ENCODE data around the gene RER1. TPM values are rescaled to one million over a fixed set of nuclear protein-coding genes. Genes with fewer than 3 reads are reported as not detected.
A peak's percentile ranks its signal among the peaks of the same experiment; 100 is the strongest.

RER1 gene
- total and polyA plus RNA-seq, 9 donors = 51.0 to 224 (median 99.0) TPM

- Histone ChIP-seq H3K4me1 (ENCODE audit: insufficient read depth) (no peaks in the 10 kb centered on the region), H3K27ac (no peak overlapping the region), H3K4me3 (no peak overlapping the region), H3K9me3 (no peaks in the 10 kb centered on the region), H3K27me3 (no peaks in the 10 kb centered on the region), H3K36me3 (no peaks in the 10 kb centered on the region)
- TF ChIP-seq EP300 (IDR thresholded peaks at IDR 0.05) (no peak), POLR2A (IDR thresholded peaks at IDR 0.05) (no peak), CTCF (IDR thresholded peaks at IDR 0.05) (no peak)
- DNase-seq = no peak
- intact Hi-C loops (cut with DNase I) = no loop called here
- WGBS, 3 donors = 47 to 69% (median 58%) methylated on average over 29 of the region's 29 CpGs
Measured at GRCh38 chr1:2404142-2404889, 12.7 kb downstream of the RER1 start.

- H3K27ac ChIP-seq = peak overlapping the region; percentile 22 to 57
- intact Hi-C loops (cut with DNase I) = no loop called here
- no peaks in the 10 kb centered on the region for H3K9me3 ChIP-seq
- no peak overlapping the region for H3K4me3 ChIP-seq
- DNase-seq = peak in 2 of 5 donors; percentile 46 to 76
- no peaks in the 10 kb centered on the region for H3K4me1 ChIP-seq (ENCODE audit: insufficient read depth)
- H3K36me3 ChIP-seq = no peaks in the 10 kb centered on the region
- H3K27me3 ChIP-seq = no peaks in the 10 kb centered on the region
- no peak for TF ChIP-seq POLR2A (IDR thresholded peaks at IDR 0.05)
- TF ChIP-seq CTCF (IDR thresholded peaks at IDR 0.05) = no peak
- TF ChIP-seq EP300 (IDR thresholded peaks at IDR 0.05) = no peak
- WGBS, 3 donors = 31 to 49% (median 34%) methylated on average over 24 of the region's 24 CpGs
Measured at GRCh38 chr1:2404890-2405511, 13.4 kb downstream of the RER1 start.

DNA sequence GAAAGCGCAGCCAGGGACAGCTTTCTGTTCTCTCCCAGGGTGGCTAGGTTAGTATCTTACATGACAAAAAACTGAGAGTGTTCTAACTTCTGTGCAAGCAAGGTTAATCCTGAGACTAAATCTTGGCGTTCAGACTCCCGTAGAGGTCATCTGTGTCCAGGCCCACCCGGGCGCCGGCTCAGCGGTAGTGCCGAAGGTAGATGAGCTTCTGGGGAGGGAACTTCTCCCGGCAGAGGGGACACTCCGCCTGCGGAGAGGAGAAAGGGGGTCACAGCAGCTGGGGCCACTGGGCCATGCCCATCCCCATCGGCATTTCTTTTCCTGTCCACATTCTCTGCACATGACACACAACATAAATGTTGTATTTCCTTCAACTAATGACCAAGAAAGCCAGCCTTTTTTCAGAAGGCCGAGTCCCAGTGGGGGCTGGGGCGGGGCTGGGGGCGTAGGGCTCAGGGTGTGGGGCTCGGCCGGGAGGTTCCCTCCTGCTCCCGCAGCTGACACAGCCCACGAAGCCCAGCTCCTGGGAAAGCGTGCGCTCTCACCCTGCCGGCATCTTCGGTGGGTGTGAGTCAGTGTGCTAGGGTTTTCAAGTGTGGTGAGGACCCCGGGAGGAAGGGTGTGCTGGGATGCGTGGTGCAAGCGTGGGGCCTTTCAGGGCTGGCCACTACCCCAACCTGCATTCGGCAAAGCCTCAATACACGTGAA is 14.1 kb downstream of the RER1 start:
- TF ChIP-seq EP300 (IDR thresholded peaks at IDR 0.05) = no peak
- TF ChIP-seq POLR2A (IDR thresholded peaks at IDR 0.05) = no peak
- TF ChIP-seq CTCF (IDR thresholded peaks at IDR 0.05) = no peak
- DNase-seq = no peak
- no peak overlapping the region for H3K4me3 ChIP-seq
- H3K4me1 ChIP-seq (ENCODE audit: insufficient read depth) = no peaks in the 10 kb centered on the region
- intact Hi-C loops (cut with DNase I) = no loop called here
- H3K36me3 ChIP-seq = no peaks in the 10 kb centered on the region
- peak overlapping the region; percentile 22 to 57 for H3K27ac ChIP-seq
- 66 to 74% (median 72%) methylated on average over 27 to 28 of the region's 28 CpGs for WGBS, 3 donors
- no peaks in the 10 kb centered on the region for H3K9me3 ChIP-seq
- H3K27me3 ChIP-seq = no peaks in the 10 kb centered on the region

- H3K4me3 ChIP-seq = no peak overlapping the region
- H3K4me1 ChIP-seq (ENCODE audit: insufficient read depth) = peaks cover 1% of the 10 kb centered on the region
- no peak for TF ChIP-seq CTCF (IDR thresholded peaks at IDR 0.05)
- intact Hi-C loops (cut with DNase I) = no loop called here
- H3K9me3 ChIP-seq = no peaks in the 10 kb centered on the region
- WGBS, 3 donors = 71 to 77% (median 73%) methylated on average over 25 to 26 of the region's 26 CpGs
- H3K27me3 ChIP-seq = no peaks in the 10 kb centered on the region
- H3K36me3 ChIP-seq = no peaks in the 10 kb centered on the region
- no peak overlapping the region for H3K27ac ChIP-seq
- no peak for DNase-seq
Measured at GRCh38 chr1:2406451-2407041, 14.9 kb downstream of the RER1 start.
